ENCODE measurements around the gene BCKDK.
"Not testable (repeated sequence)": the region's sequence is repeated elsewhere in the genome, so short reads cannot be mapped to it uniquely, and the experiment has no call there.

BCKDK gene

DNA sequence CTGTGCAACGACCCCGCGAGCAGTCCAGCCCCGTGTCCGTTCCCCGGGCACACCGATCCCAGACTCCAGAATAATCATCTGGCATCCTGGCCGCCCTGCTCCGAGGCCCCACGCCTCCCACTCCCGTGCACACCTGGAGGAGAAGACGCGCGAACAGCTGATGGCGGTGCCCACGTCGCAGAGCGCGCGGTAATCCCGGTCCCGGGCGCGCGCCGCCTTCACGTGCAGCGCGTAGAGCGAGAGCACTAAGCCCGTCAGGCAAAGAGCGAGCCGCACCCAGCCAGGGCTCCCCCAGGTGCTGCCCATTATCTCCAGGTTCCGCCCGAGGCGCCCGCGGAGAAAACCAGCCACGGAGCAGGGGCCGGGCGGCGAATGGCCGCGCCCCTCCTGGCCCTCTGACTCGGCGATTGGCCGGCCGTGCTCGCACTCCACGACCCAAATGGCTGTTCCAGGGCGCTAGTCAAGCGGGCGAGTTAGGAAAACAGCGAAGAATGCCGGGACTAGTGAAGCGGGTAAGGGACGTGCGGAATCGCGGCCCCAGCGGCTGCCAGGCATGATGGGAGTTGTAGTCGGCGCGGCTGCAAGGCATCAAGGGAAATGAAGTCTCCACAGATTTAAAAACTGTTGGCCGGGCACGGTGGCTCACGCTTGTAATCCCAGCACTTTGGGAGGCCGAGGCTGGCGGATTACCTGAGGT is 13.6 kb upstream of the BCKDK start, which contains the start of gene VKORC1:
Gene VKORC1 (minus strand): TSS at position 374 of the 697 bp plus-strand sequence. CDS start 68 bp downstream, at position 306.
- DNase-seq (ENCODE audit: low read depth, low spot score) = peak; percentile 88

- peak; percentile 60 for DNase-seq (ENCODE audit: low read depth, low spot score)
These were observed 8.1 kb upstream of the BCKDK start for GRCh38 chr16:31099860-31100638.

- DNase-seq (ENCODE audit: low read depth, low spot score) = not testable (repeated sequence)
These were observed 7.1 kb upstream of the BCKDK start for GRCh38 chr16:31100876-31101641.

- no peak for DNase-seq (ENCODE audit: low read depth, low spot score)
These were observed 2.4 kb upstream of the BCKDK start for GRCh38 chr16:31105677-31106213.

GRCh38 chr16:31106509-31107464 is 1.4 kb upstream of the BCKDK start:
- DNase-seq (ENCODE audit: low read depth, low spot score) = no peak

DNA sequence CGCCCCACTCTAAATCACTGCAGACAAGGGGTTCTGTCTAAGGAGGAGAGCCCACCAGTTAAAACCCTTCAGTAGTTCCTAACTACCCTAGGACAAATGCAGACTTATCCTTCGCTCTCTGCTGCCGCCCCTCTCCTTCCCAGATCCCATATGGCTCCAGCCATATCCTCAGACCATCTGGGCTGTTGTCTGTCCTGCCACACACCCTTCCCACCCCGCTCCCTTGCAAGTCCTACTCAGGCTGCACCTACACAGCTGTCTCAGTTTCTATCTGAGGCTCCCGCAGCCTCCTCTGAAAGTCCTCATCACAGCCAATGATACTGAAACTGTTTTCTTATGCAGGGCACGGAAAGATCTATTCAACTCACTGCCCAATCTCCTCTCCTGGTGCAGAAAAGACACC is 720 bp upstream of the BCKDK start:
- DNase-seq (ENCODE audit: low read depth, low spot score) = no peak

- DNase-seq (ENCODE audit: low read depth, low spot score) = no peak
These were observed 790 bp downstream of the BCKDK start for GRCh38 chr16:31108794-31109558.

DNA sequence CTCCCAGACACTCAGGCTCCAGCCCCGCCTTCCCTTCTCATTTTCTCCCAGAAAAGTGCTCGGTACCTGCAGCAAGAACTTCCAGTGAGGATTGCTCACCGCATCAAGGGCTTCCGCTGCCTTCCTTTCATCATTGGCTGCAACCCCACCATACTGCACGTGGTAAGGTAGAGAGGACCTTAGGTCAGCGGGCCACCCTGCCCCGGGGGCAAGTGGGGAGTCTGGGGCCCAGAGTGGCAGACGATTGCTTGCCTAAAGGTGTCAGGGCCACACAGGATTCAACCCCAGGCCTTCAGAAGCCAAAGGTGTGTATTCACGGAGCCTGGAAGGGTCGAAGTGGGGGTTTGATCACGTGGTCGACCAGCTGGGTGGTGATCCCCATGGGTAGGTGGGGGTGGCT is 1.4 kb downstream of the BCKDK start:
- no peak for DNase-seq (ENCODE audit: low read depth, low spot score)

DNA sequence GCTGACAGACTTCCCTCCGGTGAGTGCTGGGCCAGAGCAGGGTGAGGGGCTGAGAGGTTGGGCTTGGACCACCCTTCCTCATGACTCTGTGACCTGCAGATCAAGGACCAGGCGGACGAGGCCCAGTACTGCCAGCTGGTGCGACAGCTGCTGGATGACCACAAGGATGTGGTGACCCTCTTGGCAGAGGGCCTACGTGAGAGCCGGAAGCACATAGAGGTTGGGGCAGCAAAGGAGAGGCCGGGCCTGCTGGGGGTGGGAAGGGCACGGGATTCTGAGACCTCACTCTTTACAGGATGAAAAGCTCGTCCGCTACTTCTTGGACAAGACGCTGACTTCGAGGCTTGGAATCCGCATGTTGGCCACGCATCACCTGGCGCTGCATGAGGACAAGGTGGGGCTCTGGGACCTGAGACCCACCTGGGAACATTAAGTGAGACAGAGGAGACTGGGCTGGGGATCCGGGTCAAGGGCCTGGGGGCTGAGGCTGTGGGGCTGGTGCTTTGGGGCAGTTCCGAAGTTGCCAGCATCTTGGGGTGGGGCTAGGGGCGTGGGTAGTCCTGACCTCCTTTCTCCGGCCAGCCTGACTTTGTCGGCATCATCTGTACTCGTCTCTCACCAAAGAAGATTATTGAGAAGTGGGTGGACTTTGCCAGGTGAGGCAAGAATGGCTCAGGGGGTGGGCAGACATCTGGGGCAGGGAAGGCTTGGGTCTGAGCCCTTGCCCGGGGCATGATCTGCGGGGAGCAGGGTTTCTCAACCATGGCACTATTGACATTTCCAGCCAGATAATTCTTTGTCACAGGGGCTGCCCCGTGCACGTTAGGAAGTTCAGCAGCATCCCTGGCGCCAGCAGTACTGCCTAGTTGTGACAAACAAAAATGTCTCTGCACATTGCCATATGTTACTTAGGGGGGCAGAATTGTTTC is 2.2 kb downstream of the BCKDK start:
- DNase-seq (ENCODE audit: low read depth, low spot score) = no peak

GRCh38 chr16:31111881-31112466 is 3.8 kb downstream of the BCKDK start:
- no peak for DNase-seq (ENCODE audit: low read depth, low spot score)

DNA sequence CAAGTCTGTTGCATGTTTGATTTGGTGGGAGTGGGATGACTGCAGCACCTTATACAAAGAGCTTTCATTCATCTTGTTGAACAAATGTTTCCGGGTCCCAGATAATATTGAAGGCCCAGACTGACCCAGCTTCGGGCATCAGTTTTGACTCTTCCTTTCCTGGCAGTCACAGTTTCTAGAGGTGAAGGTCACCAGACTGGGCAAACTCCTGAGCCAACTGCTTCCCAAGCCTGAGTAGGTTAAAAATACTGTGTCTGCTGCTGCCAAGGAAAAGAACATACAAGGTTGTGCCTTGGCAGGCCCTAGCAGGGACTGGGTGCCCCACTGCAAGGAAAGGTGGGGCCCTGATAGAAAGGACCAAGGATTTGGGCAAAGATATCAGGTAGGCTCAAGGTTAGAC is 4.5 kb downstream of the BCKDK start:
- DNase-seq (ENCODE audit: low read depth, low spot score) = no peak

DNA sequence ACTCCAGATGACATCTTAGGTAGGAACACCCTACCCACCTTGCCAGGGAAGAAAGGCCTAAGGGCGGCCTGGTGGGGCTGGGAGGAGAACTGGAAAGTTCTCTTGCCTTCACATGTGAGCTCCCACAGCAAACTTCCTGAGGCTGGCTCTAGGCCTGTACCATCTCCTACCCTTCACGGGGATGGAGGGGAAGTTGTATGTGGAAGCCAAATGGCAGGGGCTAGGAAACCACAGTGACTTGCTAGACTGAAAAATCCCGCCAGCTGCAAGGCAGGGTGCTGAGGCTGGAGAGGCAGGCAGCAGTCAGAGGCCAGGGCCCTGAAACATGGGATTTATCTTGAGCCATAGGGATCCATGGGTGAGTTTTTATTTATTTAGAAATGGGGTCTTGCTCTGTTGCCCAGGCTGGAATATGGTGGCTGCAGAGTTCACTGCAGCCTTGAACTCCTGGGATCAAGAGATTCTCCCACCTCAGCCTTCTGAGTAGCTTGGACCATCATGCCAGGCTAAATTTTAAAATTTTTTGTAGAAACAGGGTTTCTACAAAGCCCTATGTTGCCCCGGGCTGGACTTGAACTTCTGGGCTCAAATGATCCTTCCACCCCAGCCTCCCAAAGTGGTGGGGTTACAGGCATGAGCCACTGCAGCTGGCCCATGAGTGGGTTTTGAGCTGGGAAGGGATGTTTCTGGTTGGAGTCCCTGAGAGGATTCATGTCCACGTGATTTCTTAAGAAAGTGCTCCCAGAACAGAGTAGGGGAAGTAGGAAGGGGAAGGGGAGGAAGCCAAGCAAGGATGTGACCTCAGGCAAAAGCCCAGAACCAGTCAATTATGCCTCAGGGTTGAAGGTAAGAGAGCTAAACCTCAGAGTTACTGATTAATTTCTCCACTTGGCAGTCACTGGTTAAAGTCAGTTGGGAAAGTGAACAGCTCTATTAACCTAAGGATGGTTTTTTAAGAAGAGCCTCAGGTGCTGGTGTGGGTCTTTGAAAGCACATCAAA is 5.2 kb downstream of the BCKDK start:
- DNase-seq (ENCODE audit: low read depth, low spot score) = no peak

GRCh38 chr16:31114468-31114867 is 6.3 kb downstream of the BCKDK start:
- DNase-seq (ENCODE audit: low read depth, low spot score) = no peak

GRCh38 chr16:31117384-31118222 is 9.4 kb downstream of the BCKDK start, which contains the start of gene KAT8:
KAT8 (plus strand) TSS chr16:31117664; CDS start chr16:31117682, 18 bp downstream.
- peak; percentile 95 for DNase-seq (ENCODE audit: low read depth, low spot score)

- DNase-seq (ENCODE audit: low read depth, low spot score) = no peak
These were observed 10.3 kb downstream of the BCKDK start for GRCh38 chr16:31118223-31119155.

All from brain pericyte (primary cell).